GM20431 (cell line): ENCODE data around the gene SNX18.

ENCODE experiments used
- in situ Hi-C: fragments of 300-500 bp; cut with MseI, MboI; formaldehyde crosslinking; loops from one replicate; pipeline ENCODE4 v1.15.0; 2020; ENCODE audit warnings: low sequenced_read_pairs; ENCODE audit not compliant: unreplicated experiment

Gene SNX18

GRCh38 chr5:54573812-54574489, 56.4 kb downstream of the SNX18 start:
- in situ Hi-C loops, result no loop called here

GRCh38 chr5:54577528-54577927, 60.0 kb downstream of the SNX18 start:
- in situ Hi-C loops, result no loop called here

GRCh38 chr5:54577937-54578653, 60.5 kb downstream of the SNX18 start:
- in situ Hi-C loops, result no loop called here

- in situ Hi-C loops, result no loop called here
These were observed 62.2 kb downstream of the SNX18 start for GRCh38 chr5:54579591-54580295.

GRCh38 chr5:54580997-54581811, 63.6 kb downstream of the SNX18 start:
- in situ Hi-C loops, result no loop called here

- in situ Hi-C loops, result no loop called here
These were observed 64.4 kb downstream of the SNX18 start for GRCh38 chr5:54581831-54582548.

GRCh38 chr5:54586336-54586735, 68.8 kb downstream of the SNX18 start:
- in situ Hi-C loops, result no loop called here

- in situ Hi-C loops, result no loop called here
These were observed 72.2 kb downstream of the SNX18 start for GRCh38 chr5:54589786-54590185.

- in situ Hi-C loops, result no loop called here
These were observed 73.3 kb downstream of the SNX18 start for GRCh38 chr5:54590824-54591223.

GRCh38 chr5:54593779-54594178, 76.2 kb downstream of the SNX18 start:
- in situ Hi-C loops, result no loop called here

GRCh38 chr5:54594181-54594580, 76.6 kb downstream of the SNX18 start:
- in situ Hi-C loops, result no loop called here

GRCh38 chr5:54595721-54596120, 78.2 kb downstream of the SNX18 start:
- in situ Hi-C loops, result no loop called here
